ENCODE data around the gene C6orf52. TPM values are rescaled to one million over a fixed set of nuclear protein-coding genes. Genes with fewer than 3 reads are reported as not detected.

Gene C6orf52
- total RNA-seq, 6 donors from 2014 or later = 1.6 to 3.2 TPM; not detected in 4

GRCh38 chr6:10644225-10644624 is 50.2 kb downstream of the C6orf52 start:
- 100% methylated on average over 1 of the region's 1 CpG; no CpG with 5 or more reads in 1 of the 2 donors for WGBS, 2 donors
- no peak overlapping the region for H3K4me3 ChIP-seq
- H3K9me3 ChIP-seq = no peaks in the 10 kb centered on the region
- TF ChIP-seq POLR2A (IDR thresholded peaks at IDR 0.05) (no peak), POLR2AphosphoS5 (IDR thresholded peaks at IDR 0.05) (no peak), EP300 (IDR thresholded peaks at IDR 0.05) (no peak)
- TF ChIP-seq, protein P1, sequence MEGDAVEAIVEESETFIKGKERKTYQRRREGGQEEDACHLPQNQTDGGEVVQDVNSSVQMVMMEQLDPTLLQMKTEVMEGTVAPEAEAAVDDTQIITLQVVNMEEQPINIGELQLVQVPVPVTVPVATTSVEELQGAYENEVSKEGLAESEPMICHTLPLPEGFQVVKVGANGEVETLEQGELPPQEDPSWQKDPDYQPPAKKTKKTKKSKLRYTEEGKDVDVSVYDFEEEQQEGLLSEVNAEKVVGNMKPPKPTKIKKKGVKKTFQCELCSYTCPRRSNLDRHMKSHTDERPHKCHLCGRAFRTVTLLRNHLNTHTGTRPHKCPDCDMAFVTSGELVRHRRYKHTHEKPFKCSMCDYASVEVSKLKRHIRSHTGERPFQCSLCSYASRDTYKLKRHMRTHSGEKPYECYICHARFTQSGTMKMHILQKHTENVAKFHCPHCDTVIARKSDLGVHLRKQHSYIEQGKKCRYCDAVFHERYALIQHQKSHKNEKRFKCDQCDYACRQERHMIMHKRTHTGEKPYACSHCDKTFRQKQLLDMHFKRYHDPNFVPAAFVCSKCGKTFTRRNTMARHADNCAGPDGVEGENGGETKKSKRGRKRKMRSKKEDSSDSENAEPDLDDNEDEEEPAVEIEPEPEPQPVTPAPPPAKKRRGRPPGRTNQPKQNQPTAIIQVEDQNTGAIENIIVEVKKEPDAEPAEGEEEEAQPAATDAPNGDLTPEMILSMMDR (IDR thresholded peaks at IDR 0.05) = no peak
- ATAC-seq (ENCODE audit: low FRiP score in 2 of 2) (no peak), DNase-seq (no peak)
- H3K27me3 ChIP-seq = no peaks in the 10 kb centered on the region
- H3K4me1 ChIP-seq = no peaks in the 10 kb centered on the region
- no peaks in the 10 kb centered on the region for H3K36me3 ChIP-seq
- H3K27ac ChIP-seq = no peak overlapping the region

- Histone ChIP-seq H3K4me1 (no peaks in the 10 kb centered on the region), H3K36me3 (no peaks in the 10 kb centered on the region), H3K4me3 (no peak overlapping the region), H3K9me3 (no peaks in the 10 kb centered on the region), H3K27me3 (no peaks in the 10 kb centered on the region), H3K27ac (no peak overlapping the region)
- no peak for DNase-seq
- 62 to 71% methylated on average over 3 of the region's 3 CpGs for WGBS, 2 donors
- ATAC-seq (ENCODE audit: low FRiP score in 2 of 2) = peak in 1 of 2 donors; percentile 78
- TF ChIP-seq, protein P1 (IDR thresholded peaks at IDR 0.05) = no peak
- TF ChIP-seq EP300 (IDR thresholded peaks at IDR 0.05) (no peak), POLR2A (IDR thresholded peaks at IDR 0.05) (no peak), POLR2AphosphoS5 (IDR thresholded peaks at IDR 0.05) (no peak)
These were observed 51.2 kb downstream of the C6orf52 start for GRCh38 chr6:10643201-10643651.

DNA sequence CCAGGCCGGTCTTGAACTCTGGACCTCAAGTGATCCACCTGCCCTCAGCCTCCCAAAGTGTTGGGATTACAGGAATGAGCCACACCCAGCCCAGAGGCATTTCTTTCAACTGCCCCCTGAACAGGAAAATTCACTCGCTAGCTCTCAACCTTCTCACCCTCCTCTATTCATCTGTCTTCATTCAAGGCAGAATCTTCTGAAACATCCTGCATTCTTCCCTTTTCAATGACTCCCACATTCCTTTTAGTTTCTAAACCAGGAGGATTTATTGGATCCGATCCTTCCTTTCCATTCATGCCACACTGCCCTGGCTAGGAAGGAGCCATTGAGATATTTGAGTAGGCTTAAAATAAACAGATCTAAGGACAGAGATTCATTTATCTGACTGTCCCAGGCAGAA is 52.9 kb downstream of the C6orf52 start:
- 86 to 91% methylated on average over 3 of the region's 3 CpGs for WGBS, 2 donors
- H3K4me1 ChIP-seq = no peaks in the 10 kb centered on the region
- TF ChIP-seq, protein P1 (IDR thresholded peaks at IDR 0.05) = no peak
- TF ChIP-seq EP300 (IDR thresholded peaks at IDR 0.05) (no peak), POLR2A (IDR thresholded peaks at IDR 0.05) (no peak), POLR2AphosphoS5 (IDR thresholded peaks at IDR 0.05) (no peak)
- no peaks in the 10 kb centered on the region for H3K36me3 ChIP-seq
- no peaks in the 10 kb centered on the region for H3K9me3 ChIP-seq
- H3K27me3 ChIP-seq = no peaks in the 10 kb centered on the region
- no peak overlapping the region for H3K4me3 ChIP-seq
- no peak overlapping the region for H3K27ac ChIP-seq
- DNase-seq (no peak), ATAC-seq (ENCODE audit: low FRiP score in 2 of 2) (no peak)

GRCh38 chr6:10640412-10640811 is 54.0 kb downstream of the C6orf52 start:
- no peaks in the 10 kb centered on the region for H3K36me3 ChIP-seq
- no peak for DNase-seq
- no peaks in the 10 kb centered on the region for H3K4me1 ChIP-seq
- no peak overlapping the region for H3K27ac ChIP-seq
- no peak for ATAC-seq (ENCODE audit: low FRiP score in 2 of 2)
- 97 to 99% methylated on average over 8 of the region's 8 CpGs for WGBS, 2 donors
- H3K9me3 ChIP-seq = no peaks in the 10 kb centered on the region
- H3K4me3 ChIP-seq = no peak overlapping the region
- H3K27me3 ChIP-seq = no peaks in the 10 kb centered on the region
- TF ChIP-seq POLR2AphosphoS5 (IDR thresholded peaks at IDR 0.05) (no peak), EP300 (IDR thresholded peaks at IDR 0.05) (no peak), POLR2A (IDR thresholded peaks at IDR 0.05) (no peak)
- TF ChIP-seq, protein P1 (IDR thresholded peaks at IDR 0.05) = no peak

GRCh38 chr6:10633216-10633615 is 61.2 kb downstream of the C6orf52 start:
- Histone ChIP-seq H3K36me3 (no peaks in the 10 kb centered on the region), H3K4me1 (peaks cover 0 to 3% (median 0%) of the 10 kb centered on the region in 4 donors), H3K27me3 (no peaks in the 10 kb centered on the region), H3K9me3 (no peaks in the 10 kb centered on the region), H3K4me3 (no peak overlapping the region), H3K27ac (no peak overlapping the region)
- WGBS, 2 donors = 65 to 70% methylated on average over 1 of the region's 1 CpG
- TF ChIP-seq POLR2AphosphoS5 (IDR thresholded peaks at IDR 0.05) (peak in 1 of 2 donors; percentile 28), EP300 (IDR thresholded peaks at IDR 0.05) (no peak)
- DNase-seq (peak in 1 of 2 donors; percentile 35), ATAC-seq (ENCODE audit: low FRiP score in 2 of 2) (peak in 1 of 2 donors; percentile 71)

All from upper lobe of left lung (tissue), 6 donors.